Stomach (tissue), 4 donors: ENCODE data around the gene PVALEF.

Source experiments
- CTCF ChIP-seq, 7 experiments: fragments of 450-650 bp in 4 of 7; fragments of 200-600 bp in 3 of 7; sonication (generic) in 3 of 7; IDR thresholded peaks; one replicate each; pipeline ENCODE4 v1.5.1; 2016 to 2019; ENCODE audit warnings: antibody characterized with exemption in 7 of 7, control low read depth in 2 of 7, mild to moderate bottlenecking in 1 of 7
- POLR2A ChIP-seq, 4 donors: fragments of 450-650 bp; IDR thresholded peaks; one replicate each; pipeline ENCODE4 v1.6.1; 2016; ENCODE audit warnings: antibody characterized with exemption in 4 of 4, control low read depth in 2 of 4, mild to moderate bottlenecking in 1 of 4, moderate library complexity in 1 of 4
- POLR2AphosphoS5 ChIP-seq, 3 donors: sonication (generic); formaldehyde crosslinking; IDR thresholded peaks; one replicate each; pipeline ENCODE4 v1.6.1; 2016; ENCODE audit warnings: antibody characterized with exemption in 3 of 3

GRCh38 chr17:81182596-81182995, 17.3 kb downstream of the PVALEF start:
- TF ChIP-seq POLR2A (IDR thresholded peaks at IDR 0.05) (no peak), CTCF (IDR thresholded peaks at IDR 0.05) (no peak), POLR2AphosphoS5 (IDR thresholded peaks at IDR 0.05) (no peak)
